ENCODE results near the gene HSPA1A.

Gene HSPA1A

GRCh38 chr6:31815025-31815838, at the start of gene HSPA1A, which contains the start of gene HSPA1L:
HSPA1A (plus strand) TSS chr6:31815543; CDS start chr6:31815757, 214 bp downstream.
HSPA1L (minus strand) TSS chr6:31815283; CDS start chr6:31811972, 3,311 bp downstream.
- ATAC-seq = peak; percentile 39
- Mint-ChIP-seq H3K4me3 (peak within 1 kb of the TSS; percentile 96 to 98), H3K27ac (peak within 1 kb of the TSS; percentile 82 to 95), H3K27me3 (no peaks in the 10 kb centered on the region), H3K4me1 (peaks cover 48% of the 10 kb centered on the region), H3K9me3 (no peaks in the 10 kb centered on the region)
- peak; percentile 57 to 65 for DNase-seq

GRCh38 chr6:31765559-31765909, 49.8 kb upstream of the HSPA1A start:
- Mint-ChIP-seq H3K4me1 (peaks cover 23% of the 10 kb centered on the region), H3K9me3 (no peaks in the 10 kb centered on the region), H3K27me3 (no peaks in the 10 kb centered on the region), H3K27ac (no peak overlapping the region), H3K4me3 (no peak overlapping the region)
- DNase-seq (no peak), ATAC-seq (no peak)

- no peak overlapping the region for H3K27ac Mint-ChIP-seq
- no peaks in the 10 kb centered on the region for H3K9me3 Mint-ChIP-seq
- ATAC-seq = no peak
- DNase-seq = no peak
- H3K4me3 Mint-ChIP-seq = no peak overlapping the region
- H3K27me3 Mint-ChIP-seq = no peaks in the 10 kb centered on the region
- H3K4me1 Mint-ChIP-seq = peaks cover 18% of the 10 kb centered on the region
Observed at GRCh38 chr6:31765910-31766794, 49.2 kb upstream of the HSPA1A start.

- Mint-ChIP-seq H3K4me1 (peaks cover 24% of the 10 kb centered on the region), H3K4me3 (no peak overlapping the region), H3K9me3 (no peaks in the 10 kb centered on the region), H3K27ac (peak overlapping the region in 1 of 2 donors; percentile 23), H3K27me3 (no peaks in the 10 kb centered on the region)
- DNase-seq = no peak
- no peak for ATAC-seq
Observed at GRCh38 chr6:31767096-31767645, 48.2 kb upstream of the HSPA1A start.

GRCh38 chr6:31768363-31769257, 46.7 kb upstream of the HSPA1A start:
- no peak for DNase-seq
- H3K27ac Mint-ChIP-seq = no peak overlapping the region
- no peak overlapping the region for H3K4me3 Mint-ChIP-seq

GRCh38 chr6:31769684-31770371, 45.5 kb upstream of the HSPA1A start:
- H3K27ac Mint-ChIP-seq = peak overlapping the region in 1 of 2 donors; percentile 38

More at GRCh38 chr6:31768363-31769257, 46.7 kb upstream of the HSPA1A start:
- no peaks in the 10 kb centered on the region for H3K9me3 Mint-ChIP-seq
- no peak for ATAC-seq
- H3K27me3 Mint-ChIP-seq = no peaks in the 10 kb centered on the region
- peaks cover 35% of the 10 kb centered on the region for H3K4me1 Mint-ChIP-seq

GRCh38 chr6:31770860-31771259, 44.5 kb upstream of the HSPA1A start:
- no peak overlapping the region for H3K27ac Mint-ChIP-seq
- H3K27me3 Mint-ChIP-seq = peaks cover 8% of the 10 kb centered on the region
- no peak for ATAC-seq
- H3K4me1 Mint-ChIP-seq = peaks cover 49% of the 10 kb centered on the region
- DNase-seq = no peak
- H3K4me3 Mint-ChIP-seq = no peak overlapping the region
- H3K9me3 Mint-ChIP-seq = no peaks in the 10 kb centered on the region

More at GRCh38 chr6:31769684-31770371, 45.5 kb upstream of the HSPA1A start:
- Mint-ChIP-seq H3K4me3 (no peak overlapping the region), H3K9me3 (no peaks in the 10 kb centered on the region), H3K4me1 (peaks cover 46% of the 10 kb centered on the region), H3K27me3 (no peaks in the 10 kb centered on the region)
- DNase-seq (peak; percentile 82), ATAC-seq (peak; percentile 86)

GRCh38 chr6:31771992-31772358, 43.4 kb upstream of the HSPA1A start:
- ATAC-seq (no peak), DNase-seq (no peak)
- peaks cover 60% of the 10 kb centered on the region for H3K4me1 Mint-ChIP-seq
- peaks cover 8% of the 10 kb centered on the region for H3K27me3 Mint-ChIP-seq
- H3K9me3 Mint-ChIP-seq = no peaks in the 10 kb centered on the region
- H3K27ac Mint-ChIP-seq = peak overlapping the region in 1 of 2 donors; percentile 76
- H3K4me3 Mint-ChIP-seq = peak overlapping the region in 1 of 2 donors; percentile 70

GRCh38 chr6:31775184-31775583, 40.2 kb upstream of the HSPA1A start:
- peaks cover 61% of the 10 kb centered on the region for H3K4me1 Mint-ChIP-seq
- no peak overlapping the region for H3K4me3 Mint-ChIP-seq

GRCh38 chr6:31775633-31776484, 39.5 kb upstream of the HSPA1A start:
- Mint-ChIP-seq H3K4me1 (peaks cover 61% of the 10 kb centered on the region), H3K27ac (peak overlapping the region; percentile 49 to 91), H3K27me3 (peaks cover 8% of the 10 kb centered on the region), H3K4me3 (peak overlapping the region; percentile 71 to 84), H3K9me3 (no peaks in the 10 kb centered on the region)
- no peak for DNase-seq
- no peak for ATAC-seq

More at GRCh38 chr6:31775184-31775583, 40.2 kb upstream of the HSPA1A start:
- Mint-ChIP-seq H3K27ac (no peak overlapping the region), H3K9me3 (no peaks in the 10 kb centered on the region), H3K27me3 (peaks cover 8% of the 10 kb centered on the region)
- DNase-seq (no peak), ATAC-seq (no peak)

- peak; percentile 24 for ATAC-seq
- Mint-ChIP-seq H3K4me3 (peak overlapping the region; percentile 71 to 84), H3K4me1 (peaks cover 56% of the 10 kb centered on the region), H3K27ac (peak overlapping the region; percentile 49 to 91), H3K9me3 (no peaks in the 10 kb centered on the region), H3K27me3 (peaks cover 8% of the 10 kb centered on the region)
- no peak for DNase-seq
Observed at GRCh38 chr6:31776485-31776988, 38.8 kb upstream of the HSPA1A start.

GRCh38 chr6:31776989-31777666, 38.2 kb upstream of the HSPA1A start, which contains the start of gene VWA7:
VWA7 (minus strand) TSS chr6:31777328; CDS start chr6:31776779, 549 bp downstream.
- peak within 1 kb of the TSS; percentile 71 to 84 for H3K4me3 Mint-ChIP-seq
- H3K27me3 Mint-ChIP-seq = peaks cover 8% of the 10 kb centered on the region
- H3K9me3 Mint-ChIP-seq = no peaks in the 10 kb centered on the region
- H3K4me1 Mint-ChIP-seq = peaks cover 54% of the 10 kb centered on the region
- ATAC-seq = peak; percentile 96
- DNase-seq = peak; percentile 78 to 91
- peak within 1 kb of the TSS; percentile 49 to 95 for H3K27ac Mint-ChIP-seq

- no peaks in the 10 kb centered on the region for H3K9me3 Mint-ChIP-seq
- peak overlapping the region in 1 of 2 donors; percentile 38 for H3K27ac Mint-ChIP-seq
- no peak for DNase-seq
- peaks cover 51% of the 10 kb centered on the region for H3K4me1 Mint-ChIP-seq
- no peak for ATAC-seq
- H3K4me3 Mint-ChIP-seq = peak overlapping the region in 1 of 2 donors; percentile 13
- H3K27me3 Mint-ChIP-seq = peaks cover 8% of the 10 kb centered on the region
Observed at GRCh38 chr6:31777667-31778050, 37.7 kb upstream of the HSPA1A start.

Measured in stimulated activated naive CD8-positive, alpha-beta T cell treated with anti-CD3 and anti-CD28 coated beads, Interleukin-15, amount 100 ng/mL, for 72 hours (primary cell).